ENCODE results near the gene TP53RK.

TP53RK gene

GRCh38 chr20:46651091-46651962 is 37.9 kb downstream of the TP53RK start, which contains the start of gene SLC13A3:
Gene SLC13A3 (minus strand): TSS chr20:46651459. CDS start chr20:46651421, 38 bp downstream.
- no peak within 1 kb of the TSS for H3K4me2 ChIP-seq (ENCODE audit: low read depth, low read length, poor library complexity, severe bottlenecking)
- no peaks in the 10 kb centered on the region for H3K9me2 ChIP-seq (replicated peaks; ENCODE audit: low read depth, low read length)
- no peaks in the 10 kb centered on the region for H3K36me3 ChIP-seq (ENCODE audit: insufficient read depth, low read length)
- H3K9ac ChIP-seq (ENCODE audit: low read depth, low read length, poor library complexity, severe bottlenecking), result no peak within 1 kb of the TSS
- H3K79me2 ChIP-seq (ENCODE audit: insufficient read depth, low read length), result no peaks in the 10 kb centered on the region
- no peaks in the 10 kb centered on the region for H3K27me3 ChIP-seq (ENCODE audit: insufficient read depth, low read length, poor library complexity, severe bottlenecking)
- no peaks in the 10 kb centered on the region for H3K4me1 ChIP-seq (ENCODE audit: insufficient read depth, low read length, poor library complexity, severe bottlenecking)
- H3K9me3 ChIP-seq (ENCODE audit: insufficient read depth, low read depth, low read length), result no peaks in the 10 kb centered on the region
- no peaks in the 10 kb centered on the region for H4K20me1 ChIP-seq (ENCODE audit: insufficient read depth, low read length, poor library complexity, severe bottlenecking)
- no peaks in the 10 kb centered on the region for H3F3A ChIP-seq (ENCODE audit: low read depth)
- no peak within 1 kb of the TSS for H3K4me3 ChIP-seq (ENCODE audit: low read length, poor library complexity, severe bottlenecking)
- TF ChIP-seq EZH2phosphoT487 (IDR thresholded peaks at IDR 0.05; ENCODE audit: borderline replicate concordance) (no peak), CTCF (conservative IDR thresholded peaks at IDR 0.05; ENCODE audit: low read length) (no peak)
- no peak within 1 kb of the TSS for H2AFZ ChIP-seq (ENCODE audit: low read length)

- H3K4me2 ChIP-seq (ENCODE audit: low read depth, low read length, poor library complexity, severe bottlenecking), result no peak overlapping the region
- no peak overlapping the region for H2AFZ ChIP-seq (ENCODE audit: low read length)
- no peaks in the 10 kb centered on the region for H3K79me2 ChIP-seq (ENCODE audit: insufficient read depth, low read length)
- H3K9ac ChIP-seq (ENCODE audit: low read depth, low read length, poor library complexity, severe bottlenecking), result no peak overlapping the region
- no peaks in the 10 kb centered on the region for H4K20me1 ChIP-seq (ENCODE audit: insufficient read depth, low read length, poor library complexity, severe bottlenecking)
- H3K27me3 ChIP-seq (ENCODE audit: insufficient read depth, low read length, poor library complexity, severe bottlenecking), result no peaks in the 10 kb centered on the region
- no peaks in the 10 kb centered on the region for H3F3A ChIP-seq (ENCODE audit: low read depth)
- H3K9me3 ChIP-seq (ENCODE audit: insufficient read depth, low read depth, low read length), result no peaks in the 10 kb centered on the region
- no peak for TF ChIP-seq CTCF (conservative IDR thresholded peaks at IDR 0.05; ENCODE audit: low read length)
- TF ChIP-seq EZH2phosphoT487 (IDR thresholded peaks at IDR 0.05; ENCODE audit: borderline replicate concordance), result no peak
- no peak overlapping the region for H3K4me3 ChIP-seq (ENCODE audit: low read length, poor library complexity, severe bottlenecking)
- H3K36me3 ChIP-seq (ENCODE audit: insufficient read depth, low read length), result no peaks in the 10 kb centered on the region
- H3K4me1 ChIP-seq (ENCODE audit: insufficient read depth, low read length, poor library complexity, severe bottlenecking), result no peaks in the 10 kb centered on the region
- no peaks in the 10 kb centered on the region for H3K9me2 ChIP-seq (replicated peaks; ENCODE audit: low read depth, low read length)
Measured at GRCh38 chr20:46650575-46651090, 38.6 kb downstream of the TP53RK start.

GRCh38 chr20:46649965-46650542 is 39.2 kb downstream of the TP53RK start:
- Histone ChIP-seq H2AFZ (ENCODE audit: low read length) (no peak overlapping the region), H4K20me1 (ENCODE audit: insufficient read depth, low read length, poor library complexity, severe bottlenecking) (no peaks in the 10 kb centered on the region), H3K9ac (ENCODE audit: low read depth, low read length, poor library complexity, severe bottlenecking) (no peak overlapping the region), H3K4me3 (ENCODE audit: low read length, poor library complexity, severe bottlenecking) (no peak overlapping the region), H3K4me1 (ENCODE audit: insufficient read depth, low read length, poor library complexity, severe bottlenecking) (no peaks in the 10 kb centered on the region), H3F3A (ENCODE audit: low read depth) (no peaks in the 10 kb centered on the region), H3K9me2 (replicated peaks; ENCODE audit: low read depth, low read length) (no peaks in the 10 kb centered on the region), H3K36me3 (ENCODE audit: insufficient read depth, low read length) (no peaks in the 10 kb centered on the region), H3K9me3 (ENCODE audit: insufficient read depth, low read depth, low read length) (no peaks in the 10 kb centered on the region), H3K79me2 (ENCODE audit: insufficient read depth, low read length) (no peaks in the 10 kb centered on the region), H3K27me3 (ENCODE audit: insufficient read depth, low read length, poor library complexity, severe bottlenecking) (no peaks in the 10 kb centered on the region), H3K4me2 (ENCODE audit: low read depth, low read length, poor library complexity, severe bottlenecking) (no peak overlapping the region)
- no peak for TF ChIP-seq EZH2phosphoT487 (IDR thresholded peaks at IDR 0.05; ENCODE audit: borderline replicate concordance)
- TF ChIP-seq CTCF (conservative IDR thresholded peaks at IDR 0.05; ENCODE audit: low read length), result no peak
